IPS DF 6.9 (cell line): Measurements from ENCODE around the gene ZMYND8.
"Not testable (repeated sequence)": the region's sequence is repeated elsewhere in the genome, so short reads cannot be mapped to it uniquely, and the experiment has no call there.

Experiments used
- DNase-seq: peaks from one replicate; pipeline ENCODE4 v3.0.0-alpha.2; 2013; ENCODE audit warnings: low read depth, low spot score
- H3K27ac ChIP-seq: one replicate; pipeline ENCODE4 v1.5.1; 2013; ENCODE audit warnings: low read length, control low read depth
- H3K27me3 ChIP-seq: 2 replicates; pipeline ENCODE4 v1.6.1; 2013; ENCODE audit warnings: mild to moderate bottlenecking, low read length; ENCODE audit not compliant: control insufficient read depth, insufficient read depth
- H3K36me3 ChIP-seq: 2 replicates; pipeline ENCODE4 v1.6.1; 2013; ENCODE audit warnings: low read length; ENCODE audit not compliant: control insufficient read depth, insufficient read depth
- H3K4me1 ChIP-seq: 2 replicates; pipeline ENCODE4 v1.6.1; 2013; ENCODE audit warnings: low read length; ENCODE audit not compliant: control insufficient read depth, insufficient read depth
- H3K4me3 ChIP-seq: 2 replicates; pipeline ENCODE4 v1.5.1; 2013; ENCODE audit warnings: mild to moderate bottlenecking, low read length
- H3K9me3 ChIP-seq: 2 replicates; pipeline ENCODE4 v1.6.1; 2013; ENCODE audit warnings: low read length, inconsistent platforms; ENCODE audit not compliant: control insufficient read depth, insufficient read depth
- WGBS: extraction: QIAGEN DNeasy Blood & Tissue Kit; methylation state at CpG from one replicate; pipeline ENCODE4 v1.1.7; 2013; ENCODE audit warnings: mixed read lengths, missing lambda C conversion rate; ENCODE audit not compliant: insufficient read length, insufficient coverage; 5-methylcytosine and 5-hydroxymethylcytosine counted together

ZMYND8 gene

DNA sequence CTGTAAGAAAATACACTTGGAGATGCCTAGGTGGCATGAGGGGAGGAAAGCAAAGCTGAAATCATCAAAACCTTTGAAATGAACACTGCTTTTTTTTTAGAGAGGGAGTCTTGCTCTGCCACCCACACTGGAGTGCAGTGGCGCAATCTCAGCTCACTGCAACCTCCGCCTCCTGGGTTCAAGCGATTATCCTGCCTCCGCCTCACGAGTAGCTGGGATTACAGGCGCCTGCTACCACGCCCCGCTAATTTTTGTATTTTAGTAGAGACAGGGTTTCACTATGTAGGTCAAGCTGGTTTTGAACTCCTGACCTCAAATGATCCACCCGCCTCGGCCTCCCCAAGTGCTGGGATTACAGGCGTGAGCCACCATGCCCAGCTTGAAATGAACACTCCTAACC, 111.3 kb downstream of the ZMYND8 start:
- not testable (repeated sequence) for H3K27me3 ChIP-seq, H3K4me3 ChIP-seq, DNase-seq, H3K27ac ChIP-seq, H3K4me1 ChIP-seq, H3K9me3 ChIP-seq
- WGBS, result no CpG with 5 or more reads among the region's 11 CpGs
- peaks cover 22% of the 10 kb centered on the region for H3K36me3 ChIP-seq

DNA sequence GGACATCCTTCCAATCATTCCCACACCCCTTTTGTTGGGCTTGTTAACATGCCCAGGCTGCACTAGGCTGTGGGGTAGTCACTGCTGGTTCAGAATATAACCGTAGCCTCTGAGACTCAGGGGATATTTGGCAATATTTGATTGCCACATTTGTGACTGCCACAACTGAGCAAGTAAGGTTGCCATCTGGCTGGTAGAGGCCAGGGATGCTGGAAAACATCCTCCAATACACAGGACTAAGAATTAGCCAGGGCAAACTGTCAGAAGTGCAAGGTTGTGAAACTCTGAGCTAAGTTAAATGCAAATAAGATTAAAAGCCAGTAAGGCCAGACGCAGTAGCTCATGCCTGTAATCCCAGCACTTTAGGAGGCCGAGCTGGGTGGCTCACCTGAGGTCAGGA, 112.0 kb downstream of the ZMYND8 start:
- peaks cover 21% of the 10 kb centered on the region for H3K36me3 ChIP-seq
- H3K4me3 ChIP-seq, result no peak overlapping the region
- H3K4me1 ChIP-seq, result no peaks in the 10 kb centered on the region; the same call in 1 of the 2 replicates
- H3K27ac ChIP-seq, result no peak overlapping the region
- DNase-seq, result no peak
- no peaks in the 10 kb centered on the region for H3K9me3 ChIP-seq
- no CpG with 5 or more reads among the region's 3 CpGs for WGBS
- H3K27me3 ChIP-seq, result no peaks in the 10 kb centered on the region

DNA sequence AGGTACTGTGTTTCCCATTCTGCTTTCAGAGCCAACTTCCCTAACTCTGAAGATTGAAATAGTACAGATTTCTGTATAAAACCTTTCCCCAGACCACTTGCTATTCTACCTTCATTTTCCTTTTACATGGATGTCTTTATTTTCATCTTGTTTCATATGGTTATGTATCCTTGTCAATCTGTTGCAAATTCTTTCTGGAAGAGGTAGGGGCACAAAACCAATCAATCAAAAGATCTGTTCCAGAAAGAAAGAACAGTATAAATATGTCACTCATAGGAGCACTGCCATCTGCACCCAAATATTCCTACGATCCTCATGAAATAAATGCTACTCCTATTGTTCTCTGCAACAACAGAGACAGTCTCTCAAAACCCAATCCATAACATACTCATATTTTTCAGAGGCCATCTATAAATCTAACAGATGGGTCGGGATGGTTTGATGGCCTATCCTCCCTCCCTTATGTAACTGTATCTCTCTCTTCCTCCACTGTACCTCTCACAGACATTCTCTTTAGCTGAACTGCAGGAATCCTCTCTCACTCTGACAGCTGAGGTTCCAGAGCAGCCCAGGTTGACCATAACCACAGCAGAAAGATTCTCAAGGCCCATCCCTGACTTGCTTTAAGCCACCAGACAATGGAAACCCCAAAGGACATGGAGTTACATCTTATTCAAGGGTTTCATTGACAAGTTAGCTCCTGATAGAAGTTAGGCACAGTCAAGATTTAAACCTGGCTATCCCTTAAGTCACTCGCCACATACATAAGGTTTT, 112.8 kb downstream of the ZMYND8 start:
- no peak overlapping the region for H3K27ac ChIP-seq
- peaks cover 15% of the 10 kb centered on the region for H3K36me3 ChIP-seq
- no peaks in the 10 kb centered on the region for H3K9me3 ChIP-seq
- DNase-seq, result no peak
- H3K4me3 ChIP-seq, result no peak overlapping the region
- no CpG with 5 or more reads among the region's 3 CpGs for WGBS
- no peaks in the 10 kb centered on the region; the same call in 1 of the 2 replicates for H3K4me1 ChIP-seq
- H3K27me3 ChIP-seq, result no peaks in the 10 kb centered on the region

DNA sequence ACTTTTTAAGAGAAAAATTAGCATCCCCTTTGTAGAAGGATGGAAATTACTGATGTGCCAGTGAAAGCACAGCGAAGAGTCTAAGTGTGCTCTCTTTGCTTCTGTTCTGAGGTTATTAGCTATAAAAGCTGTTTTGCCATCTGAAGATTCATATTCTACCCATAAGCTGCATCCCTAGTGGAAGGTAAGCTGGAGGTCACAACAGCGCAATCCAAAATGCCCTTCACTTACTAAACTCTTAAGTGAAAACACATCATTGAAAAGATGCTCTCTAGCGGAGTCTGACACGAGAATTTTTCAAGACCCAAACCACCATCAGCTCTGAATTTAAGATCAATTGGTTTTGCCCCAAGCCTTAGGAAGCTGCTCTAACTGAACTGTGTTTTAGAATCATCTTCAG, 113.5 kb downstream of the ZMYND8 start:
- Histone ChIP-seq H3K4me3 (no peak overlapping the region), H3K4me1 (no peaks in the 10 kb centered on the region; the same call in 1 of the 2 replicates), H3K27me3 (no peaks in the 10 kb centered on the region), H3K9me3 (no peaks in the 10 kb centered on the region), H3K36me3 (peaks cover 12% of the 10 kb centered on the region), H3K27ac (no peak overlapping the region)
- DNase-seq, result no peak
- no CpG with 5 or more reads among the region's 4 CpGs for WGBS

DNA sequence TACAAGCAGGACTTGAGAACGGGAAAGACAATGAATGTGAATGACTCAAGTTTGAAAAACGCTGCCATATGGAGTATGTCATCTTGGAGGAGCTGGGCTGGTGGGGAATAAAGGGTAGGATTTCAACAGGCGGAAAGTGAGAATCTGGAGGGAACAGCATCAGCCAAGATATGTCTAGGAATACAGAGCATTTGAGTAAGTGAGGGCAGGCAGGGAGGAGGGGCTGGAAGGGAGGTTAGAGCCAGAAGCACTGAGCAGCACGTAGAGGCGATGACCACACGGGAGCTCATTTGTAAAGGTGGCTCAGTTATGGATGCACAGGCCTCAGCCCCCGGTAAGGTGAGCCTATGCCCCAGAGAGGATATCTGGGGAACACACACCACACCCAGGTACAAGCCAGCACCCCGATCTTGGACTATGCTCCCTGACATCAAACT, 115.1 kb downstream of the ZMYND8 start:
- no peaks in the 10 kb centered on the region for H3K9me3 ChIP-seq
- no peaks in the 10 kb centered on the region for H3K27me3 ChIP-seq
- DNase-seq, result no peak
- H3K4me3 ChIP-seq, result no peak overlapping the region
- no peak overlapping the region for H3K27ac ChIP-seq
- WGBS, result no CpG with 5 or more reads among the region's 8 CpGs
- H3K36me3 ChIP-seq, result peaks cover 16% of the 10 kb centered on the region
- no peaks in the 10 kb centered on the region for H3K4me1 ChIP-seq

DNA sequence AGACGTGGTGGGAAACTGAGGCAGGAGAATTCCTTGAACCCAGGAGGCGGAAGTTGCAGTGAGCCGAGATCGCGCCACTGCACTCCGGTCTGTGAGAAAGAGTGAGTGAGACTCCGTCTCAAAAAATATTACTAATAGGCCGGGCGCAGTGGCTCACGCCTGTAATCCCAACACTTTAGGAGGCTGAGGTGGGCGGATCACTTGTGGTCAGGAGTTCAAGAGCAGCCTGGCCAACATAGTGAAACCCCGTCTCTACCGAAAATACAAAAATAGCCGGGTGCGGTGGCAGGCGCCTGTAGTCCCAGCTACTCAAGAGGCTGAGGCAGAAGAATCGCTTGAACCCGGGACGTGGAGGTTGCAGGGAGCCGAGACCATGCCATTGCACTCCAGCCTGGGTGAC, 116.4 kb downstream of the ZMYND8 start:
- not testable (repeated sequence) for H3K9me3 ChIP-seq, H3K27me3 ChIP-seq, H3K27ac ChIP-seq, H3K4me1 ChIP-seq, H3K4me3 ChIP-seq, DNase-seq
- WGBS, result no CpG with 5 or more reads among the region's 20 CpGs
- H3K36me3 ChIP-seq, result peaks cover 21% of the 10 kb centered on the region

DNA sequence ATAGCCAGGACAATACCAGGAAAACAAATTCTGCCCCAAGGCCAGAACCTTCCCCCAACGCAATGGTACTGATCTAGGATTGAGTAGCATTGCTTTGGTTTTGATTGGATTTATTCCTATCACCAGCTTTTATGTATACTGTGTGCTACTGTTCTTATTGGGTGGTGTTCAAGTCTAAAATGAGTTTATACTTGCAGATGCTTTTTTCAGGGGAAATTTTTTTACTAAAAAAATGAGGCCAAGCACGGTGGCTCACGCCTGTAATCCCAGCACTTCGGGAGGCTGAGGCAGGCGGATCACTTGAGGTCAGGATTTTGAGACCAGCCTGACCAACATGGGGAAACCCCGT, 116.8 kb downstream of the ZMYND8 start:
- Histone ChIP-seq H3K27ac (no peak overlapping the region), H3K36me3 (peaks cover 22% of the 10 kb centered on the region), H3K4me3 (no peak overlapping the region), H3K27me3 (no peaks in the 10 kb centered on the region), H3K9me3 (no peaks in the 10 kb centered on the region), H3K4me1 (no peaks in the 10 kb centered on the region)
- no peak for DNase-seq
- no CpG with 5 or more reads among the region's 6 CpGs for WGBS

DNA sequence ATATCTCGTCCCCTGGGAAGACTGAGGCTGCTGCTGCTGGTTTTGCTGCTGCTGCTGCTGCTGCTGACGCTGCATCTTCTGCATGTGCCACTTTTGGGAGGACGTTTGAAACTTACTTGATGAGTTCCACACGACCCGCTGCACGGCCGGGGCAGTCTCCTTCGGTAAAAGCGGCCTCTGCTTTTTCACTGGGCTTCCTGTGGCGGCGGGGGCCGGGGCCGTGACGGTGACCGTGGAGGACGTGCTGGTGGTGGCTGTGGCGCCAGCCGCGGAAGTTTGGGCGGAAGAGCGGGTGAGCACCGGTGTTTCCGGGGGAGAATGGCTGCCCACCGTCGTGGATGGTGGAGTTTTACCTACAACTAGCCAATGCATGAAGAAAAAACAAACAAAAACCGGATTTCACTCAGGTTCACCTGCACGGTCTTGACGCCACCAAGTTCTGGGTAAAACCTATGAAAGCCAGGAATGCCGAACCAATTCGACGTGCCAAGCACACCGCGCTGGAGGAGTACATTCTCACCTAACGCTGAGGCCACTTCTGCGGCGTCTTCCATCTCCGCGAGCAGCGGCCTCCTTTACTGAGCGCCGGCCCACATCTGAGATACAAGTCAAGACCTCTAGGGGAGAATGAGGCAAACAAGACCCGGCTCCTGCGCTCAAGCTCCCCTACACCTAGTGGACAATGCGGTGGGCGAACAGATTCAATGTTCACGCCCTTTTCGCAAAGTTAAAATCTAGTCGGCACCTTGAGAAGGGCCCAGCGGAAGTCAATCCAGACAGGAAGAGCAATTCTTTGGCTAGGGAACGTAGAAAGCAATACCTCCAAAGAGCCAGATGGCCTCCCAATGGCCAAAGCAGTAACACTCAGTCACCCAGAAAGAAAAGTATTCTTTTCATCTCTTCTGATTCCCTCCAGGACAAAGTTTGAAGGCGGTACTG, 117.5 kb downstream of the ZMYND8 start:
- Histone ChIP-seq H3K27ac (no peak overlapping the region), H3K9me3 (no peaks in the 10 kb centered on the region), H3K4me3 (no peak overlapping the region), H3K27me3 (no peaks in the 10 kb centered on the region), H3K4me1 (no peaks in the 10 kb centered on the region), H3K36me3 (peaks cover 26% of the 10 kb centered on the region)
- no peak for DNase-seq
- no CpG with 5 or more reads among the region's 51 CpGs for WGBS

DNA sequence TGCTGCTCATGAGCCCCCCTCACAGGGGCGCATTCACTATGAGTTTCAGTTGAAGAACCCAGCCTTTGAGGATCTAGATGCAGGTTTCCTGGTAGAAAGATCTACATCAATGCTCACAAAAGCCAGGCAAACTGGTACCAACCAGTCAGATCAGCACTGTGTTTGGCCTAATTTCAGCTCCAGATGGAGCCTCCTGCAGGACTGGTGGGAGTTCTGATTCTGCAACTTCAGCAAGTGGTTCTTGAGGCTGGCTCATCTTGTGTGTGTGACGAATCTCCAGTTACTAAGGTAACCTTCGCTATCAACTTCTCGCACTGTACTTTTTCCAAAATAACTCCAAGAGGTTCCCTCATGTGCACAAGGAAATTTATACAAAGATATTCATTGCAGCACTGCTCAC, 118.8 kb downstream of the ZMYND8 start:
- DNase-seq, result no peak
- Histone ChIP-seq H3K4me1 (no peaks in the 10 kb centered on the region), H3K9me3 (no peaks in the 10 kb centered on the region), H3K4me3 (no peak overlapping the region), H3K36me3 (peaks cover 34% of the 10 kb centered on the region), H3K27me3 (no peaks in the 10 kb centered on the region), H3K27ac (no peak overlapping the region)
- WGBS, result no CpG with 5 or more reads among the region's 4 CpGs

DNA sequence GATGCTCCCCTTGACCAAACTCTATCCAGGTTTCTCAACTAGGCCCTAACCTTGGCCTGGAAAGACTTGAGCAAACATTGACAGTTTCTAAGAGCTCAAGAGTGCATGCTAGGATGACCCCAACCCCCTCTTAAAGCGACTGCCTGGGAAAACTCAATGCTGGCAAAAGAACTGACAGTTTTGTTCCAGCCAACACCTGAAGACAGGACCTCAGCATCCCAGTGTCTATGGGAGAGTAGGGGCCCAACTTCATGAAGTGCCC, 119.9 kb downstream of the ZMYND8 start:
- Histone ChIP-seq H3K9me3 (no peaks in the 10 kb centered on the region), H3K4me3 (no peak overlapping the region), H3K4me1 (no peaks in the 10 kb centered on the region), H3K36me3 (peaks cover 34% of the 10 kb centered on the region), H3K27ac (no peak overlapping the region), H3K27me3 (no peaks in the 10 kb centered on the region)
- no peak for DNase-seq
- WGBS, result no CpG with 5 or more reads among the region's 1 CpG
